ENCODE data around the gene ACAP3. TPM values are rescaled to one million over a fixed set of nuclear protein-coding genes. Genes with fewer than 3 reads are reported as not detected.

ACAP3 gene
- total RNA-seq, 1 donor from 2014 or later, result 55.2 TPM

DNA sequence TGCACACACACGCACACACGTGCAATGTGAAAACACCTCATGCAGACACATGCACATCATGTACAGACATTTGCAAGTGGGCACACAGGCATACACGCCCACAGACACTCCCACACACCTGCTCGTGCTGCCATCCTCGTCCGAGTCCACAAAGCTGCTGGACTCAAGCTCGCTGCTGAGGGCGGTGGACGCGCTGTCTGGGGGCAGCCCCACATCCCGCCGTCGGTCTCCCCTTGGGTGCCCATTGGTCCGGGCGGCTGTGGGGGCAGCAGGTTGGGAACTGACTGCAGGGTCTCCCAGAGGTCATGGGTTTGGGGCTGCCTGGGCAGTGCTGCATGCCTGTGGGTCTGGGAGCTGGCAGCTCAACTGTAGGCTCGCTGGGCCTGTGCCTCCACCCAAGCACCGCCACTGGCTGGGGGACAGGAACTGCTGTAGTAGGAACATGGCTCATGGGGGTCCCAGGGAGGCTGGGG is 33.9 kb upstream of the ACAP3 start:
- intact Hi-C loops (cut with DNase I), result no loop called here
- H3K4me3 ChIP-seq, result no peak overlapping the region
- H3K9me3 ChIP-seq, result no peaks in the 10 kb centered on the region
- DNase-seq, result no peak
- H3K4me1 ChIP-seq, result peaks cover 12% of the 10 kb centered on the region
- no peak for ATAC-seq
- no peaks in the 10 kb centered on the region for H3K27me3 ChIP-seq
- peaks cover 13% of the 10 kb centered on the region for H3K36me3 ChIP-seq
- no peak overlapping the region for H3K27ac ChIP-seq
- TF ChIP-seq, protein P1, sequence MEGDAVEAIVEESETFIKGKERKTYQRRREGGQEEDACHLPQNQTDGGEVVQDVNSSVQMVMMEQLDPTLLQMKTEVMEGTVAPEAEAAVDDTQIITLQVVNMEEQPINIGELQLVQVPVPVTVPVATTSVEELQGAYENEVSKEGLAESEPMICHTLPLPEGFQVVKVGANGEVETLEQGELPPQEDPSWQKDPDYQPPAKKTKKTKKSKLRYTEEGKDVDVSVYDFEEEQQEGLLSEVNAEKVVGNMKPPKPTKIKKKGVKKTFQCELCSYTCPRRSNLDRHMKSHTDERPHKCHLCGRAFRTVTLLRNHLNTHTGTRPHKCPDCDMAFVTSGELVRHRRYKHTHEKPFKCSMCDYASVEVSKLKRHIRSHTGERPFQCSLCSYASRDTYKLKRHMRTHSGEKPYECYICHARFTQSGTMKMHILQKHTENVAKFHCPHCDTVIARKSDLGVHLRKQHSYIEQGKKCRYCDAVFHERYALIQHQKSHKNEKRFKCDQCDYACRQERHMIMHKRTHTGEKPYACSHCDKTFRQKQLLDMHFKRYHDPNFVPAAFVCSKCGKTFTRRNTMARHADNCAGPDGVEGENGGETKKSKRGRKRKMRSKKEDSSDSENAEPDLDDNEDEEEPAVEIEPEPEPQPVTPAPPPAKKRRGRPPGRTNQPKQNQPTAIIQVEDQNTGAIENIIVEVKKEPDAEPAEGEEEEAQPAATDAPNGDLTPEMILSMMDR (IDR thresholded peaks at IDR 0.05), result no peak

DNA sequence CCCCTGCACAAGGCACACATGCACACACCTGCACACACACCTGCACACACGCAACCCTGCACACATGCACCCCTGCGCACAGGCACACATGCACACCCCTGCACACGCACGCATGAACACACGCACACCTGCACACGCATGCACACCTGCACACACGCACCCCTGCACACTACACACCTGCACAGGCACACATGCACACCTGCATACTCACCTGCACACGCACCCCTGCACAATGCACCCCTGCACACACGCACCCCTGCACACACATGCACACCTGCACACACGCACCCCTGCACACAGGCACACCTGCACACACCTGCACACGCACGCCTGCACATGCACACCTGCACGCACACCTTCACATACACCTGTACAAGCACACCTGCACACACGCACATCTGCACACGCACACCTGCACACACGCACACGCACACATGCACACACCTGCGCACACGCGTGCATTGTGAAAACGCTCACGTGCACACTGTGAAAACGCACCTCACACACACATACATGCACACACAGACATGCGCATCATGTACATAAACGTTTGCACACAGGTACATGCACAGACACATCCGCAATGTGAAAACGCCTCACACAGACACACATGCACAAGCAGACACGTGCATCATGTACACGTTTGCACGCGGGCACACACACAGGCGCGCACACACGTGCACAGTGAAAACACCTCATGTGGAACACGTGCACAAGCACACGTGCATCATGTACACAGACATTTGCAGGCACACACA is 33.2 kb upstream of the ACAP3 start:
- H3K36me3 ChIP-seq, result peaks cover 13% of the 10 kb centered on the region
- ATAC-seq, result no peak
- TF ChIP-seq, protein P1 (IDR thresholded peaks at IDR 0.05), result no peak

DNA sequence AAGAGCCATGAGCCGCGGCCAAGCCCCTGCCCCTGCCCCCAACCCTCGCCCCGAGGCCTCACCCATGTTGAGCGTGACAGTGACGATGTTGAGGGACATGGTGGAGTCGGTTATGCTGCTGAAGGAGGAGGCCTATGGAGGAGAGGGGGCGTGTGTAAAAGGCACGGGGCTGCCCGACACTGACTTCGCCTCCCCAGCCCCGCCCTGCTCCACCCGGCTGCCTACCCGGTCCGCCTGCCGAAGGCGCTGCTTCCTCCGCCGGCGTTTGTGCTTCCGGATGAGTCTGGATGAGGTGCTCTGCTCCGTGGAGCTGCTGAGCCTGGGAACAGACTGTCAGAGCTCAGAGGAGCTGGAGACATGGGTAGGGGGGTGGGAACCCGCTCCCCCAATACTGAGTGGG is 32.5 kb upstream of the ACAP3 start:
- DNase-seq, result no peak
- intact Hi-C loops (cut with DNase I), result no loop called here
- Histone ChIP-seq H3K36me3 (peaks cover 13% of the 10 kb centered on the region), H3K27me3 (no peaks in the 10 kb centered on the region), H3K27ac (no peak overlapping the region), H3K4me1 (no peaks in the 10 kb centered on the region), H3K4me3 (no peak overlapping the region), H3K9me3 (no peaks in the 10 kb centered on the region)
- ATAC-seq, result no peak
- TF ChIP-seq, protein P1 (IDR thresholded peaks at IDR 0.05), result no peak

More for the DNA sequence above, 33.2 kb upstream of the ACAP3 start:
- H3K9me3 ChIP-seq, result no peaks in the 10 kb centered on the region
- H3K4me1 ChIP-seq, result peaks cover 6% of the 10 kb centered on the region
- intact Hi-C loops (cut with DNase I), result no loop called here
- no peak overlapping the region for H3K27ac ChIP-seq
- DNase-seq, result no peak
- H3K4me3 ChIP-seq, result no peak overlapping the region
- no peaks in the 10 kb centered on the region for H3K27me3 ChIP-seq

DNA sequence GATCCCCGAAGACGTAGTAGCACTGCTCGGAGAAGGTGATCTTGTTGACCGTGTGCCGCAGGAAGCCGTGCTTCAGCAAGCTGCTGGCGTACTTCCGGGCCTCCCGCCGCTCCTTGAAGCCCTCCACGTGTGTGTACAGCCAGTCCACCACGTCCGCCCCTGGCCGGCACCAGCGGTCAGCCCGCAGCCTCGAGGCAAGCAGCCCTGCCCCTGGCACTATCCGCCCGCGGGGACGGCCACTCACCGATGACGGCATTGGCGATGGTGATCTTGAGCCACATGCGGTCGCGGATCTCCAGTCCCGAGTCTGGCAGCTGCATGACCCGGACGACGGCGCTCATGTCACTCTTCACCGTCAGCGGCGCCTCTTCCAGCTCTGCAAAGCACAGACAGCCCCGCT is 30.5 kb upstream of the ACAP3 start:
- TF ChIP-seq, protein P1 (IDR thresholded peaks at IDR 0.05), result no peak
- Histone ChIP-seq H3K4me1 (no peaks in the 10 kb centered on the region), H3K9me3 (no peaks in the 10 kb centered on the region), H3K4me3 (no peak overlapping the region), H3K36me3 (peaks cover 13% of the 10 kb centered on the region), H3K27me3 (no peaks in the 10 kb centered on the region), H3K27ac (no peak overlapping the region)
- DNase-seq (no peak), ATAC-seq (no peak)
- intact Hi-C loops (cut with DNase I), result no loop called here

DNA sequence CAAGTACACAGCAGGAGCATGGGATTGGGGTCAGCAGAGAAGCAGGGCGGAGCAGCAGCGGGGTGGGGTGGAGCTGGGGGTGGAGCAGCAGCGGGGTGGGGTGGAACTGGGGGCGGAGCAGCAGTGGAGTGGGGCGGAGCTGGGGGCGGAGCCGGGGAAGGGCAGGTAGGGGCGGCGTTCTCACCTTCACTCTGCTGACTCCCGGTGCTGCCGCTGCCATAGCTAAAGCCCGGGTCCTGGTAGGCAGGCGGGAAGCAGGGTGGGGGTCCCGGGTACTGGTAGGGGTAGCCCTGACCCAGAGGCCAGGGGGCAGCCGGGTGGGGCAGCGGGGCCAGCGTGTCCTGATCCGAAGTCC is 30.0 kb upstream of the ACAP3 start:
- H3K27me3 ChIP-seq, result no peaks in the 10 kb centered on the region
- H3K4me3 ChIP-seq, result no peak overlapping the region
- intact Hi-C loops (cut with DNase I), result no loop called here
- DNase-seq (no peak), ATAC-seq (peak; percentile 36)
- no peak overlapping the region for H3K27ac ChIP-seq
- H3K4me1 ChIP-seq, result no peaks in the 10 kb centered on the region
- TF ChIP-seq, protein P1 (IDR thresholded peaks at IDR 0.05), result no peak
- H3K36me3 ChIP-seq, result peaks cover 13% of the 10 kb centered on the region
- no peaks in the 10 kb centered on the region for H3K9me3 ChIP-seq
